ENCODE results near the gene SYCP2. TPM values are rescaled to one million over a fixed set of nuclear protein-coding genes. Genes with fewer than 3 reads are reported as not detected.

SYCP2 gene
- total RNA-seq, 4 donors from 2014 or later, result 0.89 to 4.7 (median 2.0) TPM

GRCh38 chr20:59940129-59940955 lies 6.9 kb upstream of the SYCP2 start, which contains the start of the genes FAM217B and PPP1R3D:
Gene FAM217B, plus strand, starts transcription at chr20:59940389. Its CDS starts 3,555 bp downstream, at chr20:59943944.
Gene PPP1R3D, minus strand, starts transcription at chr20:59940305. Its CDS starts 374 bp downstream, at chr20:59939931.
- Histone ChIP-seq H3K4me1 (peaks cover 0 to 80% (median 31%) of the 10 kb centered on the region in 3 donors), H3K27ac (peak within 1 kb of the TSS; percentile 86 to 97 (median 94)), H3K9me3 (no peaks in the 10 kb centered on the region), H3K4me3 (peak within 1 kb of the TSS; percentile 55 to 73), H3K27me3 (no peaks in the 10 kb centered on the region), H3K36me3 (peaks cover 0 to 25% of the 10 kb centered on the region in 2 donors)
- 0% methylated on average over 8 to 10 of the region's 57 CpGs for WGBS, 2 donors (ENCODE audit: low coverage in 1 of 2)
- TF ChIP-seq POLR2A (IDR thresholded peaks at IDR 0.05) (peak; percentile 92 to 94), CTCF (IDR thresholded peaks at IDR 0.05) (peak in 3 of 4 experiments; percentile 14 to 49 (median 28)), POLR2AphosphoS5 (IDR thresholded peaks at IDR 0.05) (peak; percentile 70), EP300 (IDR thresholded peaks at IDR 0.05) (no peak)
- ATAC-seq, result peak; percentile 98

GRCh38 chr20:59939879-59940128 lies 6.4 kb upstream of the SYCP2 start:
- no peak for ATAC-seq
- WGBS, 2 donors (ENCODE audit: low coverage in 1 of 2), result 0% methylated on average over 7 of the region's 24 CpGs; no CpG with 5 or more reads in 1 of the 2 donors
- Histone ChIP-seq H3K4me1 (peaks cover 0 to 75% (median 31%) of the 10 kb centered on the region in 3 donors), H3K36me3 (peaks cover 0 to 19% of the 10 kb centered on the region in 2 donors), H3K4me3 (peak overlapping the region; percentile 55 to 73), H3K9me3 (no peaks in the 10 kb centered on the region), H3K27me3 (no peaks in the 10 kb centered on the region), H3K27ac (peak overlapping the region; percentile 77 to 97 (median 94))
- TF ChIP-seq EP300 (IDR thresholded peaks at IDR 0.05) (no peak), POLR2A (IDR thresholded peaks at IDR 0.05) (no peak), POLR2AphosphoS5 (IDR thresholded peaks at IDR 0.05) (no peak), CTCF (IDR thresholded peaks at IDR 0.05) (no peak)

DNA sequence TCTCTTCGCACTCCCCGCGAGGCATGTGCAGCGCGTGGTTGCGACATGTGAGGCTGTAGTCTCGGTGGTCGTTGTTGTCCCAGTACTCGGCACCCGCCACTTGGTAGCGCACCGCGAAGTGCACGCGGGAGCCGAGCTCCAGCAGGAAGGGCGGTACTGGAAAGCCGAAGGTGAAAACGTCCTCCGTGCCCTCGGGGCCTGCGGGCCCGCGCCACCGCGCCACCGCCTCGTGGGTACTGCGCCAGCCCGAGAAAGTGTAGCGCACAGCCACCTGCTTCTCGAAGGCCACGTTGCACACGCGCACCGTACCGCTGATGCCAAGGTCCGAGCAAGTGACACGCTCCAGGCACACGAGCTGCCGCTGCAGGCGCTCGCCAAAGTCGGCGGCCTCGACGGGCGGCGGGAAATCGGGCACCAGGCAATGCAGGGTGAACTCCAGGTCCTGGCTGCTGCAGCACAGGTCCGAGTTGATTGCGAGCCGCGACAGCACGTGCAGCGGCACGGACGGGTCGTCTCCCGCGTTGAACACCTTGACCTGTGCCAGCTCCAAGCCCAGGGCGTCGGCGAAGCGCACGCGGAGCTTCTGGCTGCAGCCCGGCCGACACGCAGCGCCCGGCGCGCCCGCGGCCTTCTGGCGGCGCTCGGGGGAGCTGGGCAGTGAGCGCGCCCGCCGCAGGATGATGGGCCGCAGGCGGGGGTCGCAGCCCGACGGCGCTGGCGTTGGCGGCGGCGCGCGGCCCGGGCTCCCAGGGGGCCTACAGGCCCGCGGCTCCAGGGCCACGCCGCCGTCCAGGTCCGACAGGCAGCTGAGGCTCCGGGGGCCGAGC lies 5.8 kb upstream of the SYCP2 start:
- H3K4me1 ChIP-seq, result peaks cover 0 to 73% (median 31%) of the 10 kb centered on the region in 3 donors
- peaks cover 0 to 14% of the 10 kb centered on the region in 2 donors for H3K36me3 ChIP-seq
- TF ChIP-seq CTCF (IDR thresholded peaks at IDR 0.05), result no peak
- peak overlapping the region; percentile 55 to 73 for H3K4me3 ChIP-seq
- H3K9me3 ChIP-seq, result no peaks in the 10 kb centered on the region
- 80% methylated on average over 30 of the region's 104 CpGs; no CpG with 5 or more reads in 1 of the 2 donors for WGBS, 2 donors (ENCODE audit: low coverage in 1 of 2)
- peak overlapping the region; percentile 77 to 97 (median 94) for H3K27ac ChIP-seq
- no peaks in the 10 kb centered on the region for H3K27me3 ChIP-seq
- peak; percentile 16 for ATAC-seq

DNA sequence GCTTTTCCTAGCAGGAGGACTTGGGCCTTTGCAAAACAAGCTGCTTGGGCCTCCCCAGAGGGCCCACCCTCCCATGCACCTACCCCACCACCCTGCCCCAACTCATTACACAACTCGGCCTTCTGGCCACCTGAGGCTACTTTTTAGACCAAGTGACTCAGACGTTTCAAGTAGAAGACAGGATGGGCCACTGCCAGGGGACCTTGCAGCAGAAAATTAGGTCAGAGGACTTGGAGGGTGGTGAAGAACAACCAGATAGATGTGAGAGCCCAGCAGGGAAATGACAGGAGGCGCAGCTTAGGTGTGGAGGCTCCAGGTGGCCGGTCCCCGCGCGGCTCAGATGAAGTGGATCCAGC lies 5.2 kb upstream of the SYCP2 start:
- Histone ChIP-seq H3K4me1 (peaks cover 0 to 73% (median 31%) of the 10 kb centered on the region in 3 donors), H3K9me3 (no peaks in the 10 kb centered on the region), H3K27me3 (no peaks in the 10 kb centered on the region), H3K36me3 (peaks cover 0 to 8% of the 10 kb centered on the region in 2 donors), H3K4me3 (peak overlapping the region in 1 of 2 donors; percentile 73), H3K27ac (peak overlapping the region in 3 of 4 donors; percentile 93 to 97 (median 96))
- 84 to 100% methylated on average over 1 to 5 of the region's 7 CpGs for WGBS, 2 donors (ENCODE audit: low coverage in 1 of 2)
- TF ChIP-seq CTCF (IDR thresholded peaks at IDR 0.05), result no peak
- no peak for TF ChIP-seq EP300 (IDR thresholded peaks at IDR 0.05)
- no peak for TF ChIP-seq POLR2AphosphoS5 (IDR thresholded peaks at IDR 0.05)
- TF ChIP-seq POLR2A (IDR thresholded peaks at IDR 0.05), result no peak
- no peak for ATAC-seq
